C1 segment of cervical spinal cord (tissue), 14 donors: ENCODE results near the gene GTF3C6.
A peak's percentile ranks its signal among the peaks of the same experiment; 100 is the strongest.
"Not testable (repeated sequence)": the region's sequence is repeated elsewhere in the genome, so short reads cannot be mapped to it uniquely, and the experiment has no call there.

Experiments
- DNase-seq, 14 donors: peaks; one replicate each; lab custom pipeline; 2025; lab: John Stamatoyannopoulos, UW

GTF3C6 gene, protein sequence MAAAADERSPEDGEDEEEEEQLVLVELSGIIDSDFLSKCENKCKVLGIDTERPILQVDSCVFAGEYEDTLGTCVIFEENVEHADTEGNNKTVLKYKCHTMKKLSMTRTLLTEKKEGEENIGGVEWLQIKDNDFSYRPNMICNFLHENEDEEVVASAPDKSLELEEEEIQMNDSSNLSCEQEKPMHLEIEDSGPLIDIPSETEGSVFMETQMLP

DNA sequence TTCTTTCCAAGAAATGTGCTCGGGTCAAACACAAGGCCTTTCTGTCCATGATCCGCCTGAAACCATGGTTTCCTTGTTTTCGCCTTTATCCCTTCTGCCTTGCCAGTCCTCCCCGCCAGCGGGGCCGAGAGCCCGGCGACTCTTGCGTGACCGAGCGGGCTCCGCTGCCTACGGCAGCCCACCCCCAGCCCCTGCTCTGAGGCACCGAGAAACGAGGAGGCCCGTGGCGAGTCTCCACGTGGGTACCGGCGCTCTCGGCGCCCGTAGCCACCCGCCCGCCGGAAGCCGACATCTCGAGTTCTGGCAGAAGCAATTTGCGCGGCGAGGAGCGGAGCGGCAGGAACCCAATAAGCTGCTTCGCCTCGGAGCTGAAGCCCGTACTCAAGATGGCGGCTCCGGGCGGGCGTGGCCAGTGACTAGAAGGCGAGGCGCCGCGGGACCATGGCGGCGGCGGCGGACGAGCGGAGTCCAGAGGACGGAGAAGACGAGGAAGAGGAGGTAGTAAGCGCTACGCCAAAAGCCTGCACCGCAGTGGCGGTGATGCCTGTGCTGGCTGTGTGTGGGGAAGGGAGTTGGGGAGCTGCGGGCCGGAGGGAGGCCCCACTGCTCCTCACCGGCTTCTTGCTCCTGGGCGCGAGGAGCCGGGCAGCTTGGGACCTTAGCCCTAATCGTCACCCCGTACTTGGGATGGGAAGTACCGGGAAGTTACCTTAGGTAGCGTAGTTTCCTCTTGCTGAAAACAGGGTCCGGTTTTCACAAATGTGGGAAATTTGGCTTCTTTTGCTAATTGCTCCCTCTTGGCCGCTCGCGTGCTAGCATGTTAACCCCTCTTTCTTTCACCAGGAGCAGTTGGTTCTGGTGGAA, at the start of gene GTF3C6:
Gene GTF3C6, plus strand, starts transcription at position 378 of the 864 bp plus-strand sequence. Its CDS starts 64 bp downstream, at position 442.
- DNase-seq = peak; percentile 46 to 93 (median 88)

DNA sequence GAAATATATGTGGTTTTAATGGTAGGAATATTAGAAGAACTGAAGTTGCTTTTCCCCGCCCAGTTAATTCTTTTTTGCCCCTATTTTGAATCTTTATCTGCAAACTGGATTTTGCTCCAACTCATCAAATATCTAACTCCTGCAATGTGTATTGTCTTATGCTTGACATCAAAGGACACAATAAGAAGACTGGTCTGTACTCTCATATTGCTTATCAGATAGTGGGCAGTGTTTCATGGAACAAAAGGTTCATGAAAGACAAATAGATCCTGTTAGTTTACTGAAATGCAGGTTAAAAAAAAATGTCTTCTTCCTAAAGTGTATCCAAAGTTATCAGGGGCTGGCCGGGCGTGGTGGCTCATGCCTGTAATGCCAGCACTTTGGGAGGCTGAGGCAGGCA, 27.7 kb upstream of the GTF3C6 start:
- no peak for DNase-seq

DNA sequence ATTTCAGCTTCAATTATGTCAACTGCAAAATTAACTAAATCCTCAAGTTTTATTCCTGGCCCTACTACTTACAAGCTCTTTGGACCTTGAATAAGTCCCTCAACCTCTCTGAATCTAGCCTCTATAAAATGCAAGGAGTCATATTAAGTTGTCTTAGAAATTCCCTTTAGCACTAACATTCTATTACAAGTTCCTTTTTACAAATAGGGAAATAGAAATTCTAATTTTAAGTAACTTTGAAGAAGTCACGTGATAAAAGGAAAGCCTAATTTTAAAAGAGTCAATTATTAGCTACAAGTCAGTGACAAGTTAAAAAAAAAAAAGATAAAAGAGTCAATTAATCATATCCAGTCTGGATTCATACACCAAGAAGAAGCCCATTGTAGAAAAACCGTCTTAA, 24.6 kb upstream of the GTF3C6 start:
- DNase-seq = no peak

DNA sequence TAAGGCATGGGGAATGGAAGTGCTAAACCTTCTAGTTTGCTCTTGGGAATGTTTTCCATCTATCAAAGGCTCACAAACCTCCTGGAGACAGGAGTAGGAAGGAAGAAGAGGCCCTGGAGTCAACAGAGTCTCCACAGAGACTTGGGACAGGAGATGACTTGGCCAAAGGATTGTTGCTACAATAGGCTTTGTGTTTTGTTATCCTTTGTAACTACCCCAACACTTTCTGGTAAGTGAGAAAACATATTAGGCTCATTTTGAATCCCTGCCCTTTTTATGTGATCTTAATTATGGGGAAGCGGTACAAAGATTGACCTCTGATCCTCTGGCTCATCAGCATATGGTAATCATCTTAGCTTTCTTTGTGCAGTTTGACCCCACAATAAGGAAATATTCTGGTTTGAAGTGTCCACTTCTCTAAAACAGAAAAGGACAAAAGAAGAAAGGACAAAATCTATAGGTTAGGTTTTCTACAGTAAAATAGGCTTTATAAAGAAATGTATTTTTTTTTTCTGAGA, 24.1 kb upstream of the GTF3C6 start:
- DNase-seq = no peak

DNA sequence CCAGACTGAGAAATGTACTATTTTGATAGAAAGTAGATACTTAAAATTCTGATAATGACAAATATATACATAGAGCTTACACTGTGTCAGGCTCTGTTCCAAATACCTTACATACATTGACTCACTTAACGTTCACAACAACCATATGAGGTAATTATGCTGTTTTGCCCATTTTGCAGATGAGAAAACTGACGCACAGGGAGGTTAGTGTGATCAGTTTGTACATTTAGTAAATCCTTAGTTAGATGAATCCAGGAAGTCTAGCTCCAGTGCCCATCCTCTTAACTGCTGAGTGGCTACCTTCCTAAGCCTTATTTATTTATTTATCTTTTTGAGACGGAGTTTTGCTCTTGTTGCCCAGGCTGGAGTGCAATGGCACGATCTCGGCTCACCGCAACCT, 23.3 kb upstream of the GTF3C6 start:
- DNase-seq = no peak

DNA sequence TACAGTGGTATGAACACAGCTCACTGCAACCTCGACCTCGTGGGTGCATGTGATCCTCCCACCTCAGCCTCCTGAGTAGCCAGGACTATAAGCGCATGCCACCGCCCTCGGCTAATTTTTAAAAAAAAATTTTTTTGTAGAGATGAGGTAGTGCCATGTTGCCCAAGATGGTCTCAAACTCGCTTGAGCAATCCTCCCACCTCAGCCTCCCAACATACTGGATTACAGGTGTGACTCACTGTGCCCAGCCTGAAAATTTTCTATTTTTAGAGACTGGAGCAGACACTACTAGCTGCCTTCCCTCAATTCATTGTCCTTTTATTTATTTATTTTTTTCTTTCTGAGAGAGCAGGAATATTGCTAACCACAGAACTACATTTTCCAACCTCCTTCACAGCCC, 20.3 kb upstream of the GTF3C6 start:
- no peak for DNase-seq

DNA sequence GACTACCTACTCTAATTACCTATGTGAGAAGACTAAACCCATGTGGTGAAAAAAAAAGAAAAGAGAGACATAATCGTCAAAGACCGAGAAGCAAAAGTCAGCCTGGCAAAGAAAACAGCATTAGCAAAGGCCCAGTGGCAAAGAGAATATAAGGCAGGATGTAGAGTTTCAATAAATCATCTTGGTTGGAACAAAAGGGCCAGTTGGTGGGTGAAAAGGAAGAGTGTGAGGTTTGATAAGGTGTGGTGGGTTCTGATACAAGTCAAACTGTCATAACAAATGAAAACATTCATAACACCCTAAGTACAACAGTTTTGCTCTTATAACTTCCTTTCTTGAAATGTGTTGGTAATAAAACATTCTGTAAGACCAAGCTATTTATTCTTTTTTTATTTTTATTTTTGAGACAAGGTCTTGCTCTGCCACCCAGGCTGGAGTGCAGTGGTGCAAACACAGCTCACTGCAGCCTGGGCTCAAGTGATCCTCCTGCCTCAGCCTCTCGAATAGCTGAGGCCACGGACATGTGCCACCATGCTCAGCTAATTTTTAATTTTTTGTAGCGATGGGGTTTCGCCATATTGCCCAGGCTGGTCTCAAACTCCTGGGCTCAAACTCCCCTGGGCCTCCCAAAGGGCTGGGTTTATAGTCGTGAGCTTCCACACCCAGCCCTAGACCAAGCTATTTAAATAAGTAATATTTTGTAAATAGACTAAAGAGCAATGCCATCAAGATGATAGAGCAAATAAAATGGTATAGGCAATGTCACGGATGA, 18.9 kb upstream of the GTF3C6 start:
- DNase-seq = no peak

DNA sequence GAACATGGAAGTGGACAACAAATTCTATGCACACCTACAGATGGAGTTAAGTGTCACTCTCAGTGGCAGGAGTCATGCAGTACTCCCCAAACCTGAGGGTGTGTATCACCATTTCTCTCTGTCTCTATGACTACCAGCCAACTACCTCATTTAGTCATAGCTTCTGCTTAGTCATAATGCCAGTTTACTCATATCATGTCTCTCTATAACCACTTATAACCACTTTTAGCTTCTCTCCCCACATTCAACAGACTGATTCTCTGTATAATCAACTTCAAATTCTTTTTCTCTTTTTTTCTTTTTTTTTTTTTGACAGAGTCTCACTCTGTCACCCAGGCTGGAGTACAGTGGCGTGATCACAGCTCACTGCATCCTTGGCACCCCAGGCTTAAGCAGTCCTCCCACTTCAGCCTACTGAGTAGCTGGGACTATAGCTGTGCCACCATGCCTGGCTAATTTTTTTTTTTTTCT, 13.8 kb upstream of the GTF3C6 start:
- no peak for DNase-seq

DNA sequence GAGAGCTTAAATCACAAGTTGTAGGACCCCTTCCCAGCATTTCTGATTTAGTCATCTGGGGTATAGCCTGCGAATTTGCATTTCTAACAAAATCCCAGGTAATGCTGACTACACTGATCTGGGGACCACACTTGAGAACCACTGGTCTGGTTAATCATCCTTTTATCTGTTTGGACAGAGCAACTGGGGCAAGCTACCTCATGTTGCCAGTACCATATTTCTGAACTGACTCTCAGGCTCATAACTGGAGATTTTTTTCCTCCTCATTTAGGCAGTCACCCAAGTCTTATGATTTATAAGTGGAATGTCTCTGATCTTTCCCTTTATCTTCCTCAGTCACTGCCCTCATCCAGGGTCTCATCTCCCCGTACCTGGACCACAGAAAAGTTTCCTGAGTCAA, 12.0 kb upstream of the GTF3C6 start:
- no peak for DNase-seq

DNA sequence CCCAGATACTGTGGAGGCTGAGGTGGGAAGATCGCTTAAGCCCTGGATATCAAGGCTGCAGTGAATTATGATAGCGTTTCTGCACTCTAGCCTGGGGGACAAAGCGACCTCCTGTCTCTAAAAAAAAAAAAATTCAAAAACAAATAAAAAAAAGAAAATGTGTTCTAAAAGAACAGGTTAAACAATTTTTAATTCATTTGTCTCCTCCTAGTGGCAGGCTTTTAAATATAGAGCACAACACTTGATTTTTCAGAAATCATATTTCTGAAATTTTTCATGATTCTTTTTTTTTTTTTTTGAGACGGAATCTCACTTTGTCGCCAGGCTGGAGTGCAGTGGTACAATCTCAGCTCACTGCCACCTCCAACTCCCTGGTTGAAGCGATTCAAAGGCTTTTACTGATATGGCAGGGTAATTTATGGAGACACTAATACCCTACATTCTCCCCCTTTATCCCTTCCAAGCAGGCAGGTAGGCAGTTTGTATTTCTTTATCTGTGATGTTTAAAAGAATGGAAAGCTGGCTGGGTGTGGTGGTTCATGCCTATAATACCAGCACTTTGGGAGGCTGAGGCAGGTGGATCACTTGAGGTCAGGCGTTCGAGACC, 8.7 kb upstream of the GTF3C6 start:
- DNase-seq = no peak

DNA sequence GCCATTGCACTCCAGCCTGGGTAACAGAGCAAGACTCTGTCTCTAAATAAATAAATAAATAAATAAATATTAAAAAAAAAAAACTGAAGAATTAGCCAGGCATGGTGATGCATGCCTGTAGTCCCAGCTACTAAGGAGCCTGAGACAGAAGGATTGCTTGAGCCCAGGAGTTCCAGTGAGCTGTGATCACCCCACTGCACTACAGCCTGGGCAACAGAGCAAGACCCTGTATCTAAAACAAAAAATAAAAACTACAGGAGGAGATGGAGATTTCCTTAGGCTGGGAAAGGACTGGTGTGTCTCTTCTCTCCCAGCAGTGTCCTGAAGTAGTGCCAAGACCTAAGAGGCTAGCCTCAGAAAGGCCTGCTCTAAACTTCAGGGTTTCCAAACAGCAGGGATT, 8.1 kb upstream of the GTF3C6 start:
- no peak for DNase-seq

DNA sequence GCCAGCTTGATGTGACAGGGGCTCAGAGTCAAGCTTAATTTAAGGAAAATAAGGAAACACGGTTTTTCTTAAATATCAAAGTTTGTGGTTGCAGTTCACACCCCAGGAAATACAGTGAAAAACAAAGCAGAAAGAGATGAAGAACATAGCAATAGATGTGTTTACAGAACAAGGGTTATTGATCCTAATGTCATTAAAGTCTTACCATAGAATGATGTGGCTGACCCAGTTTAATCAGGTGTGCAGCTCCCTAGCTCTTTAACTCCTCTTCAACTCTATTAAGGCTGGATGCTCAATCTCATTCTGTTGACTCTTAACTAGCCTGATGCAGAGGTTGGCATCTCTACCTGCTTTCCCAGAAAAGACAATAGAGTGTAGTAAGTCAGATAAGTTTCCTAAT, 7.5 kb upstream of the GTF3C6 start:
- DNase-seq = no peak

DNA sequence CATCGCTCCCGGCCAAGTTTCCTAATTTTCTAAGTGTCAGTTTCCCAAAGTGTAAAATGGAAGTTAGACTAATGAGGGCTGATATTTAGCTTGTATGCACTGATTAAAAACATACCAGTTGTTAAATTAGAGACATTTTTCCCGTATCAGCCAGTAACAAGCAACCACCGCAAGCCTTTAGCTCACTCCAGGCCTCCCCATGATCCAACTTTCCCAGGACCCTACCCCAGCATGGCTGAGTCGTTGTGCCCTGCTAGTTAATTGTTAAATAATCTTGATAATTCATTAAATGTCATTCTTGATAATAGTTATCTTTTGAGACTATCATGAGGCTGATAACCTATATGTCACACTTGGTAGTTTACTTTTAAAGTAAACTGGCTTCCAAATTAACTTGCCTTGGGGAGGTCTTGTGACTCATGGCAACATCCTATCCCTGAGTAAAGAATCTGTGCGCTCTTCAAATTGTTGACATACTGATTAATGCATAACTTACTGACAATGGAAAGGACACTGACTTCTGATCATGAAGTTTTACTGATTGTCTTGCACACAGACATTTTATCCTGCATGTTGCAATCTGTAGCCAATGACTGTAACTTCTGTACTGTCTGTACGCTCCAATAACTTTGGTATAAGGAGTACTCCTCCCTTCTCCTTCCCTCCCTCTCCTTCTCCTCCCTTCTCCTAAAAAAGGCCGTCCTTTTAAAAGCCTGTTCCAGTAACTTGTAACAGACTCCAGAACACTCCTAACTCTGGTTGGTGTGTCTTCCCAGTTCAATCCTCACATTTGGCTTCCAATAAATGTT, 6.3 kb upstream of the GTF3C6 start:
- DNase-seq = no peak

DNA sequence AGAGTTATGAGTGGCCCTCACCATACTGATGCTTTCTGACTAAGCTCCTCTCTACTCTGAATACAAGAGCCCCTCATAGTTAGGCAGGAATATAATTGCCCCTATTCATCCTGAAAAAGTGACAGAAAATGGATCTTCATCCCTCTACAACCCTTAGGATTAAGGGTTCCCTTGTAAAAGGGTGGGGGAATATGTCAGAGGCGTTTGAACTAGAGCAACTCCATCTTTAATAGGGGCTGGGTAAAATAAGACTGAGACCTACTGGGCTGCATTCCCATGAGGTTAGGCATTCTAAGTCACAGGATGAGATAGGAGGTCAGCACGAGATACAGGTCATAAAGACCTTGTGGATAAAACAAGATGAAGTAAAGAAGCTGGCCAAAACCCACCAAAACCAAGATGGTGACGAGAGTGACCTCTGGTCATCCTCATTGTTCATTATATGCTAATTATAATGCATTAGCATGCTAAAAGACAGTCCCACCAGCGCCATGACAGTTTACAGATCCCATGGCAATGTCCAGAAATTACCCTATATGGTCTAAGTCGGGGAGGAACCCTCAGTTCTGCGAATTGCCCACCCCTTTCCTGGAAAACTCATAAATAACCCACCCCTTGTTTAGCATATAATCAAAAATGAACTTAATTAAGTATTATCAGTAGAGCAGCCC, 4.7 kb upstream of the GTF3C6 start:
- no peak for DNase-seq

DNA sequence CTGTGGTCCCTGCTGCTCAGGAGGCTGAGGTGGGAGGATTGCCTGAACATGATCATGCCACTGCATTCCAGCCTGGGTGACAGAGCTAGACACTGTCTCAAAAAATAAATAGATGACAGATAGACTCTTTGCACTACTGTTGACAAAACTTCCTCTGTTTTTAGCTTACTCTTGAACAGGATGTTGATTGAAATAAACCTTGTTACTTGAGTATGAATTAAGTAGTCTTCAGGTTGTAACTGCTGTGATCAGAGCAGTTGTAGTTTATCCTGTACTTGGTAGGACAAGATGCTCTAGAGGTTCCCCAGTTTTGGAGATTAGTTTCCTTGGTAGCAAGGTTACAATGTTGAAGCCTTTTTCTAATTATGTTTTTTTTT, 1.5 kb downstream of the GTF3C6 start:
- DNase-seq = no peak

DNA sequence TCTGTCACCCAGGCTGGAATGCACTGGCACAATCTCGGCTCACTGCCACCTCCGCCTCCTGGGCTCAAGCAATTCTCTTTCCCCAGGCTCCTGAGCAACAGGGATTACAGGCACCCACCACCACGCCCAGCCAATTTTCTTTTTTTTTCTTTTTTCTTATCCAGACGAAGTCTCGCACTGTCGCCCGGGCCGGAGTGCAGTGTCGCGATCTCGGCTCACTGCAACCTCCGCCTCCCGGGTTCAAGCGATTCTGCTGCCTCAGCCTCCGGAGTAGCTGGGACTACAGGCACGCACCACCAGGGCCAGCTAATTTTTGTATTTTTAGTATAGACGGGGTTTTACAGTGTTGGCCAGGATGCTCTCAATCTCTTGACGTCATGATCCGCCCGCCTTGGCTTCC, 4.1 kb downstream of the GTF3C6 start:
- not testable (repeated sequence) for DNase-seq

DNA sequence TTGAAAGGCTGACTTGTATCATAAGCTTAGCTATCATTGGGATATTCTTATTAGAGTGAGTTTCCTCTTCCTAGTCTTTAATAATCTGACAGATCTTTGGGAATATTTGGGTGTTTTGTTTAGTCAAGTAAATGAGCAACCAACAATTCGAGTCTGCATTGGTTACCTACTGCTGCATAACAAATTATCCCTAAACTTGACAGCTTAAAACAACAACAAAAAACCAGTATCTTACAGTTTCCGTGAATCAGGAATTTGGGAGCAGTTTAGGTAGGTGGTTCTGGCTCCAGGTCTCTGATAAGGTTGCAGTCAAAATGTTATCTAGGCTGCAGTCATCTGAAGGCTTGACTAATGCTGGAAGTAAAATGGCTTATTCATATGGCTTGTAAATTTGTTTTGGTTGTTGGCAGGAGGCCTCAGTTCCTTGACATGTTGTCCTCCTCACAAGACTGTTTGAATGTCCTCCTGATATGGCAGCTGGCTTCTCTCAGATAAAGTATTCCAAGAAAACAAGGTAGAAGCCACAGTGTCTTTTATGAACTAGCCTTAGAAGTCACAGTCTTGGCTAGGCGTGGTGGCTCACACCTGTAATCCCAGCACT, 7.2 kb downstream of the GTF3C6 start:
- no peak for DNase-seq

DNA sequence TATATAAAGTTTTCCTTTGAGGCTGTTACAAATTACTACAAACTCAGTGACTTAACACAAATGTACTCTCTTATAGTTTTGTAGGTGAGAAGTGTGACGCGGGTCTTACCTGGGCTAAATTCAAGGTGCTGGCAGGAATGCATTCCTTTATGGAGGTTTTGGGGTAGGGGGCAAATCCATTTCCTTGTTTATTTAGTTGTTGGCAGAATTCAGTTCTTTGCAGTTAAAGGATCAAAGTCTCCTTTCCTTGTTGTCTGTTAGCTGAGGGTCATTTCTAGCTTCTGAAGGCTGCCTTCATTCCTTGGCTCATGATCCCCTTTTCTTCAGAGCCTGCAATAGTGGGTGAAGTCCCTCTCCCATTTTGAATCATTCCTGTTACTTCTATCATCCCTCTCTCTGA, 10.2 kb downstream of the GTF3C6 start:
- DNase-seq = not testable (repeated sequence)

DNA sequence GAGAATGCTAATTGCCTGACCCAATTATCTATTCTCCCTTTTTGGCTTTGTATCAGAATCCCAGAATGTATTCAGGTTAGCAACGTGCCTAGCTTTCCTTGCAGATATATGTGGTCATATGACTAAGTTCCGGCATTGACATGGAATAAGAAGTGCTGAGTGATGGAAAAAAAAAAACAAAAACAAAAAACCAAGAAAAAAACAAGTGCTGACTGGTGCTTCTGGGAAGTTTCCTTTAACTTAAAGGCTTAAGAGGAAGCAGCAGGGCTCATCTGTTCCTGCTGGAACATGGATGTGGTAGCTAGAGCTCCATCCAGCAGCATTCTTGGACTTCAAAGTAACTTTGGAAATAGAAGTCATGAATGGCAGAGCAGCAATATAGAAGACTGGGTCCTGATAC, 13.0 kb downstream of the GTF3C6 start:
- DNase-seq = no peak

DNA sequence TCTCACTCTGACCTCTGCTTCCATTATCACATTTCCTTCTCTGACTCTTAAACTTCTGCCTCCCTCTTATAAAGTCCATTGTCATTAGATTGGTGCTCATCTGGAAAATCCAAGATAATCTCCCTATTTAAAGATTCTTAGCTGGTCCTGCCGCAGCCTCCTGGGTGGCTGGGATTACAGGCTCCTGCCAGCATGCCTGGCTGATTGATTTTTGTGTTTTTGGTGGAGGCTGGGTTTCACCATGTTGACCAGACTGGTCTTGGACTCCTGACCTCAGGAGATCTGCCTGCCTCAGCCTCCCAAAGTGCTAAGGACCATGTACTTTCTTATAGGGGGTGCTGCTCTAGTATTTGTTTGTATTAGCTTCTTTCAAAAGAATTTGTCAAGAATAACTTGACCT, 18.1 kb downstream of the GTF3C6 start:
- no peak for DNase-seq
